ENCODE results near the gene SLC28A2. TPM values are rescaled to one million over a fixed set of nuclear protein-coding genes. Genes with fewer than 3 reads are reported as not detected.
"Not testable (repeated sequence)": the region's sequence is repeated elsewhere in the genome, so short reads cannot be mapped to it uniquely, and the experiment has no call there.

Gene SLC28A2
- total and polyA plus RNA-seq, 8 donors = 0.09 to 0.22 TPM; not detected in 6

DNA sequence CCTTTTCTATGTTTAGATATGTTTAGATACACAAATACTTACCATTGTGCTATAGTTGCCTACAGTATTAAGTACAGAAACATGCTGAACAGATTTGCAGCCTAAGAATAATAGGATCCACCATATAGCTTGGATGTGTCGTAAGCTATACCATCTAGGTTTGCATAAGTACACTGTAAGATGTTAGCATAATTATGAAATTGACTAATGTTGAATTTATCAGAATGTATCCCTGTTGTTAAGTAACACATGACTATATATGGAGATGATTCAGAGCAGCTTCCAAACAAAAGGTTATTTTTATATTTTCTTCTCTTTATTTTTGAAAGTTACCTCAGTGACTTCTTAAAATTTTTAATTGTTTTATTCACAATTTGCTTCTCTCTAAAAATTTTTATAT is 2.4 kb downstream of the SLC28A2 start:
- no peak for DNase-seq
- no peaks in the 10 kb centered on the region for H3K27me3 ChIP-seq
- H3K36me3 ChIP-seq = no peaks in the 10 kb centered on the region
- intact Hi-C loops (cut with DNase I) = no loop called here
- FAIRE-seq = no peak
- WGBS, 2 donors = 94 to 99% methylated on average over 1 of the region's 1 CpG
- no peak overlapping the region for H3K27ac ChIP-seq
- TF ChIP-seq, protein P1, sequence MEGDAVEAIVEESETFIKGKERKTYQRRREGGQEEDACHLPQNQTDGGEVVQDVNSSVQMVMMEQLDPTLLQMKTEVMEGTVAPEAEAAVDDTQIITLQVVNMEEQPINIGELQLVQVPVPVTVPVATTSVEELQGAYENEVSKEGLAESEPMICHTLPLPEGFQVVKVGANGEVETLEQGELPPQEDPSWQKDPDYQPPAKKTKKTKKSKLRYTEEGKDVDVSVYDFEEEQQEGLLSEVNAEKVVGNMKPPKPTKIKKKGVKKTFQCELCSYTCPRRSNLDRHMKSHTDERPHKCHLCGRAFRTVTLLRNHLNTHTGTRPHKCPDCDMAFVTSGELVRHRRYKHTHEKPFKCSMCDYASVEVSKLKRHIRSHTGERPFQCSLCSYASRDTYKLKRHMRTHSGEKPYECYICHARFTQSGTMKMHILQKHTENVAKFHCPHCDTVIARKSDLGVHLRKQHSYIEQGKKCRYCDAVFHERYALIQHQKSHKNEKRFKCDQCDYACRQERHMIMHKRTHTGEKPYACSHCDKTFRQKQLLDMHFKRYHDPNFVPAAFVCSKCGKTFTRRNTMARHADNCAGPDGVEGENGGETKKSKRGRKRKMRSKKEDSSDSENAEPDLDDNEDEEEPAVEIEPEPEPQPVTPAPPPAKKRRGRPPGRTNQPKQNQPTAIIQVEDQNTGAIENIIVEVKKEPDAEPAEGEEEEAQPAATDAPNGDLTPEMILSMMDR (IDR thresholded peaks at IDR 0.05) = no peak
- no peaks in the 10 kb centered on the region for H3K9me3 ChIP-seq
- ATAC-seq = no peak
- no peak overlapping the region for H3K4me3 ChIP-seq
- H3K4me1 ChIP-seq = no peaks in the 10 kb centered on the region

DNA sequence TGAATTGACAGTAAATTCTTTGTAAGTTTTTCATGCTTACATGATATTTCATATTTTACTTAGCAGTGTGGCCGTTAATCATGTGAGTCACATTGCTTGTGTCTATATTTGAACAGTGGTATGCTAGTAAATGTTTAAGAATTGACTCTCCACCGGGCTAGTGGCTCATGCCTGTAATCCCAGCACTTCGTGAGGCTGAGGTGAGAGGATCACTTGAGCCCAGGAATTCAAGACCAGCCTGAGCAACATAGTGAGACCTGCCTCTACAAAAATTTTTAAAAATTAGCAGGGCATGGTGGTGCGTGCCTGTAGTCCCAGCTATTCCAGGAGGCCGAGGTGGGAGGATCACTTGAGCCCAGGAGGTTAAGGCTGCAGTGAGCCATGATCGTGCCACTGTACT is 2.8 kb downstream of the SLC28A2 start:
- H3K27me3 ChIP-seq; H3K36me3 ChIP-seq; H3K4me3 ChIP-seq; H3K9me3 ChIP-seq; intact Hi-C loops (cut with DNase I); H3K4me1 ChIP-seq; H3K27ac ChIP-seq: not testable (repeated sequence)
- peak in 1 of 6 donors; percentile 21 for DNase-seq
- peak; percentile 65 to 90 (median 74) for ATAC-seq
- peak; percentile 66 for FAIRE-seq
- 48 to 50% methylated on average over 6 of the region's 6 CpGs for WGBS, 2 donors

DNA sequence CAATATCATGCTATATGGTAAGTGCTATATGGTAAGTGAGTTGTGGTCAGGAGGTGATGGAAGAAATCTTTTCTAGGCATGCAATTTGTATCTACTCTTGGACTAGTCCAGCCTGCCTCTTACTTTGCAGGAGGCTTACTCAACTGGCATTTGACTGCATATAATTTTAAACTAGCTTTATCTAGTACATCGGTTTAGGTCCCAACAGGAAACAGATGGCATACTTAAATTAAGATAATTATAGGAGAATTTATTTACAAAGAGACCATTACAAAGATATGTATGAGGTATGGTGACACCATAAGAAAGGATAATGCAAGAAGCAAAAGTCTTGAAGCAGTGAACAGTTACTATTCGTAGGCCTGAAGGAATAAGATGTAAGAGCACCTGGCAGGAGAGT is 7.8 kb downstream of the SLC28A2 start:
- no peak for ATAC-seq

DNA sequence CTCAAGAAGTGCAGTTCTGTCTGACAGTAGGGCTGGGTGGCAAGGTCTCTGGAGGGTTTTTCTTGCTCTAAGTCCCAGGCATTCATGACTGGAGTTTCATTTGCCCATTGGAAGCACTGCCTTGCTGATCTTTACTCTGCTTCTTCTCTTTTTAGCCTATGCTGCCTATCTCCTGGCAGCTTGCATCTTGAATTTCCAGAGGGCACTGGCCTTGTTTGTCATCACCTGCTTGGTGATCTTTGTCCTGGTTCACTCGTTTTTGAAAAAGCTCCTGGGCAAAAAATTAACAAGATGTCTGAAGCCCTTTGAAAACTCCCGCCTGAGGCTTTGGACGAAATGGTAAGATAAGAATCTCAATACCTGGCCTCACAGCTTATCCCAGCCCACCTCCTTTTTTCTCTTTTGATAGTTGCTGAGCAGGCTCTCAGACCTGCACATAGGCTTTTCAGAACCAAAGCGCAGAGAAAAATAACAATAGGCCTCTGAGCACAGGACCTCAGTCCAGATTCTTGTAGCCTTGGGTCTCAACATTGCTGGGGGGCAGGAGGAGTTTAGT is 10.9 kb downstream of the SLC28A2 start:
- DNase-seq = no peak
- 74 to 76% methylated on average over 4 of the region's 4 CpGs for WGBS, 2 donors
- Histone ChIP-seq H3K36me3 (no peaks in the 10 kb centered on the region), H3K9me3 (no peaks in the 10 kb centered on the region), H3K27me3 (no peaks in the 10 kb centered on the region), H3K27ac (no peak overlapping the region), H3K4me1 (no peaks in the 10 kb centered on the region), H3K4me3 (no peak overlapping the region)
- FAIRE-seq = no peak
- ATAC-seq = no peak
- TF ChIP-seq, protein P1 (IDR thresholded peaks at IDR 0.05) = no peak
- intact Hi-C loops (cut with DNase I) = loop anchor here in 2 of 3 donors (10.0 kb wide), 1 partner anchor 48 kb away; no protein-coding TSS in a partner anchor

More for the DNA sequence above, 7.8 kb downstream of the SLC28A2 start:
- no peaks in the 10 kb centered on the region for H3K36me3 ChIP-seq
- H3K4me3 ChIP-seq = no peak overlapping the region
- H3K27me3 ChIP-seq = no peaks in the 10 kb centered on the region
- H3K9me3 ChIP-seq = no peaks in the 10 kb centered on the region
- TF ChIP-seq, protein P1 (IDR thresholded peaks at IDR 0.05) = no peak
- H3K4me1 ChIP-seq = no peaks in the 10 kb centered on the region
- 81 to 87% methylated on average over 2 of the region's 2 CpGs for WGBS, 2 donors
- DNase-seq = no peak
- H3K27ac ChIP-seq = no peak overlapping the region
- no peak for FAIRE-seq
- intact Hi-C loops (cut with DNase I) = loop anchor here in 2 of 3 donors (10.0 kb wide), 1 partner anchor 45 kb away; no protein-coding TSS in a partner anchor

DNA sequence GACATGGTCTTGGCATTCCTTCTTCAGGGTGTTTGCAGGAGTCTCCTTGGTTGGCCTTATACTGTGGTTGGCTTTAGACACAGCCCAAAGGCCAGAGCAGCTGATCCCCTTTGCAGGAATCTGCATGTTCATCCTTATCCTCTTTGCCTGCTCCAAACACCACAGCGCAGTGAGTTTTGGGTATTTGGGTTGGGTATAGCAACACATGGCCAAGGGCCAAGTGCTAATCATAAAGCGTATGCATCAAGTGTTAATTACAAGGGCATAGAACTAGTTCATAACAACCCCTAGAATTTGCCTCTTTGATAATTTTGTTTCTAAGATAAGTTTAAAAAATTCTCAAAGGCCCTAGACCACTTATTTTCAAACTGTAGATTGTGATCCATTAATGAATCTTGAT is 11.8 kb downstream of the SLC28A2 start:
- H3K36me3 ChIP-seq = no peaks in the 10 kb centered on the region
- intact Hi-C loops (cut with DNase I) = loop anchor here in 2 of 3 donors (10.0 kb wide), 1 partner anchor 49 kb away; no protein-coding TSS in a partner anchor
- FAIRE-seq = no peak
- no peaks in the 10 kb centered on the region for H3K27me3 ChIP-seq
- H3K4me3 ChIP-seq = no peak overlapping the region
- no peaks in the 10 kb centered on the region for H3K9me3 ChIP-seq
- ATAC-seq = peak in 1 of 4 donors; percentile 12
- 93 to 94% methylated on average over 2 of the region's 2 CpGs for WGBS, 2 donors
- H3K27ac ChIP-seq = no peak overlapping the region
- H3K4me1 ChIP-seq = no peaks in the 10 kb centered on the region
- TF ChIP-seq, protein P1 (IDR thresholded peaks at IDR 0.05) = no peak
- no peak for DNase-seq
